Spleen (tissue), 7 donors: ENCODE measurements around the gene PYGB.

Experiments used
- CTCF ChIP-seq, 11 experiments: fragments of 200-600 bp in 7 of 11; fragments of 450-650 bp in 4 of 11; sonication (generic) in 4 of 11; IDR thresholded peaks in 8 of 11; conservative IDR thresholded peaks in 3 of 11; 1 replicate in 7 of 11; 2 replicates in 4 of 11; pipeline versions ENCODE4 v1.4.0 to v1.8.0; 2016 to 2021; ENCODE audit warnings: antibody characterized with exemption in 11 of 11, inconsistent platforms in 4 of 11, mild to moderate bottlenecking in 1 of 11
- POLR2A ChIP-seq, 3 donors: fragments of 450-650 bp; IDR thresholded peaks; one replicate each; pipeline ENCODE4 v1.5.1; 2017; ENCODE audit warnings: antibody characterized with exemption in 3 of 3, mild to moderate bottlenecking in 1 of 3
- donor health status: DM: no; HTN: no; CAD: no; lungs with moderate emphysema.
- donor health status: DM: no; HTN: no; CAD: no.
- donor health status: DM: no; HTN: no; CAD: no.

- TF ChIP-seq CTCF (IDR thresholded peaks at IDR 0.05 in 8 of 11, conservative IDR thresholded peaks at IDR 0.05 in 3 of 11), result no peak
- no peak for TF ChIP-seq POLR2A (IDR thresholded peaks at IDR 0.05)
Observed at GRCh38 chr20:25229486-25230165, 18.3 kb upstream of the PYGB start.
